GM12878 (cell line): Measurements from ENCODE around the gene OR1I1. TPM values are rescaled to one million over a fixed set of nuclear protein-coding genes. Genes with fewer than 3 reads are reported as not detected.

Source experiments
- ASH2L ChIP-seq: fragments of 300-600, 200-600 bp; sonication (generic); IDR thresholded peaks from 2 replicates; pipeline ENCODE4 v1.6.1; 2017; ENCODE audit warnings: low read depth, mild to moderate bottlenecking, borderline replicate concordance
- ATF2 ChIP-seq: IDR thresholded peaks from 2 replicates; pipeline ENCODE4 v1.6.1; 2012; ENCODE audit warnings: low read length, inconsistent platforms
- CHD2 ChIP-seq: IDR thresholded peaks from 2 replicates; pipeline ENCODE4 v1.6.1; 2011; ENCODE audit warnings: low read depth, low read length, improper control_type of control experiment, borderline replicate concordance
- CREM ChIP-seq: IDR thresholded peaks from 2 replicates; pipeline ENCODE4 v1.6.1; 2014; ENCODE audit warnings: antibody characterized with exemption, low read depth
- EED ChIP-seq: sonication (generic); IDR thresholded peaks from 2 replicates; pipeline ENCODE4 v1.6.1; 2016; ENCODE audit warnings: antibody characterized with exemption, low read depth
- FOXM1 ChIP-seq: IDR thresholded peaks from 2 replicates; pipeline ENCODE4 v1.6.1; 2012; ENCODE audit warnings: low read depth, mild to moderate bottlenecking, inconsistent platforms, low read length, moderate library complexity
- HDAC2 ChIP-seq: fragments of 200-600 bp; sonication (generic); IDR thresholded peaks from 2 replicates; pipeline ENCODE4 v1.6.1; 2017
- IKZF2 ChIP-seq, 2 experiments: fragments of 450-650 bp; IDR thresholded peaks; 2 replicates each; pipeline ENCODE4 v1.6.1; 2017; ENCODE audit warnings: mild to moderate bottlenecking in 2 of 2, moderate library complexity in 2 of 2
- JUND ChIP-seq: IDR thresholded peaks from 2 replicates; pipeline ENCODE4 v1.6.1; 2012; ENCODE audit warnings: low read depth, mild to moderate bottlenecking, low read length, improper control_type of control experiment, moderate library complexity
- NBN ChIP-seq: fragments of 450-650 bp; IDR thresholded peaks from 2 replicates; pipeline ENCODE4 v1.6.1; 2016
- NKRF ChIP-seq: fragments of 450-650 bp; conservative IDR thresholded peaks from 2 replicates; pipeline ENCODE4 v1.6.1; 2017; ENCODE audit warnings: mild to moderate bottlenecking, moderate library complexity
- NR2C1 ChIP-seq: fragments of 450-650 bp; IDR thresholded peaks from 2 replicates; pipeline ENCODE4 v1.6.1; 2017; ENCODE audit warnings: antibody characterized with exemption, mild to moderate bottlenecking, moderate library complexity
- PML ChIP-seq: IDR thresholded peaks from 2 replicates; pipeline ENCODE4 v1.6.1; 2012; ENCODE audit warnings: low read length, inconsistent platforms
- POLR2AphosphoS2 ChIP-seq: IDR thresholded peaks from 2 replicates; pipeline ENCODE4 v1.6.1; 2011; ENCODE audit warnings: low read depth, mild to moderate bottlenecking, low read length, improper control_type of control experiment, moderate library complexity
- POLR2AphosphoS5 ChIP-seq: IDR thresholded peaks from 2 replicates; pipeline ENCODE4 v1.6.1; 2011; ENCODE audit warnings: mild to moderate bottlenecking, low read length, inconsistent platforms
- RAD21 ChIP-seq: IDR thresholded peaks from 2 replicates; pipeline ENCODE4 v1.6.1; 2011; ENCODE audit warnings: mild to moderate bottlenecking, low read depth, low read length, moderate library complexity; ENCODE audit not compliant: insufficient read depth
- SREBF2 ChIP-seq: IDR thresholded peaks from 2 replicates; pipeline ENCODE4 v1.6.1; 2012; ENCODE audit warnings: mild to moderate bottlenecking, low read length
- YY1 ChIP-seq: IDR thresholded peaks from 2 replicates; pipeline ENCODE4 v1.6.1; 2011; ENCODE audit warnings: low read depth, mild to moderate bottlenecking, low read length
- ZNF24 ChIP-seq: fragments of 450-650 bp; IDR thresholded peaks from 2 replicates; pipeline ENCODE4 v1.6.1; 2017; ENCODE audit warnings: antibody characterized with exemption, mild to moderate bottlenecking
- ZNF274 ChIP-seq: IDR thresholded peaks from one replicate; pipeline ENCODE4 v1.8.0; 2011; ENCODE audit not compliant: insufficient read length, insufficient read depth
- polyA plus RNA-seq, 11 experiments: library from polyadenylated mRNA; depleted of rRNA in 4 of 11; unstranded in 6 of 11; stranded (reverse) in 5 of 11; fragments of >200 nt; fragmentation: Nextera tagmentation in 4 of 11; fragmentation: Illumina TruSeq in 1 of 11; extraction: Ambion mirVana in 4 of 11; extraction: Trizol in 1 of 11; gene quantifications; 1 replicate in 1 of 11; 2 replicates in 10 of 11; pipeline versions ENCODE4 v1.2.1 to v1.2.3, GENCODE V29; 2011 to 2016; ENCODE audit warnings: inconsistent platforms in 2 of 11, missing spikeins in 2 of 11, low read depth in 1 of 11
- total RNA-seq, 4 experiments: library from RNA; depleted of rRNA in 3 of 4; stranded (reverse); fragments of >200 nt in 3 of 4; fragmentation: Illumina TruSeq in 1 of 4; extraction: Trizol in 1 of 4; gene quantifications; 2 replicates each; pipeline versions ENCODE4 v1.2.1 to v1.2.3, GENCODE V29; 2013 to 2021
- TF ChIP-seq, protein P1 (sequence below): fragments of 450-650 bp; IDR thresholded peaks from 2 replicates; pipeline ENCODE4 v1.6.1; 2018; ENCODE audit warnings: mild to moderate bottlenecking, low read depth, moderate library complexity; ENCODE audit not compliant: partially characterized antibody
- TF ChIP-seq, protein P2 (sequence below): fragments of 450-650 bp; IDR thresholded peaks from 2 replicates; pipeline ENCODE4 v1.6.1; 2017; ENCODE audit warnings: mild to moderate bottlenecking, moderate library complexity

The OR1I1 gene
- total and polyA plus RNA-seq, 10 of the 15 experiments (the other 5 are each of a cell fraction or from before 2014, with no cell fraction given), result not detected

DNA sequence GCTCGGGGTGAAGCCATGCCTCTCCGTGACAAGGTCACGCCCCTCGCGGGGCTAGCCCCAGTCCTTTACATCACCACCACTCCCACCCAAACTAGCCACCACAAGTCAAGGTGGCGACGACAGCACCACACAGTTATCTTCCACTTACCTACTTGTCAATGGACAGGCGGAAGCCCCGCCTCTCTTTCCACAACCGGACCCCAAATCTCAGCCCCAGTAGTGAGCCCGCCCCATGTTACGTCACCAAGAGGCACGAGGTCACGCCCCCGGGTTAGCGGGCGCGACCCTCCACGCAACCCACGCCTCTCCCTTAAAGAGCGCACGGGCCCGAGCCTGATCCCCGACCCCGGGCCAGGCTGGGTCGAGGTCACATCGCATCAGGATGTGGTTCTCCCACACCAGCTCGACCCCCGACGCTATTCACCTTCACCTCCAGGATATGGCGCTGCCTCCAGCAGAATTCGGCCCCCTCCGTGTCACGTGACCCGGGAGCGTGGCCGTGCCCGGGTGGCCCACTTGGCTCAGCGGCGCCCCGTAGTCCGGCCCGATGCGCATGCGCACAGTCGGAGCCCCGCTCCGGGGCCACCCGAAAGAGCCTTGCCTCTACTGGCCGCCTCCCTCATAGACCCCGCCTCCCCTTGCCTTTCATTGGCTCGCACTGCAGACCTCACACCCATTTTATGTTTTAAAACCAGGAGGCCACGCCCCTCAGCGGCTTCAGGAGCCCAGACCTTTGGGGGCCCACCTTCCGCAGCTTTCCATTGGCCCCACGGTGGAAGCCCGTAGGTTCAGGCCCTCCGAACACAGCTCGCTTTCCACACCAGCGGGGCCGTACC lies 43.4 kb downstream of the OR1I1 start (continued):
- TF ChIP-seq, protein P1, sequence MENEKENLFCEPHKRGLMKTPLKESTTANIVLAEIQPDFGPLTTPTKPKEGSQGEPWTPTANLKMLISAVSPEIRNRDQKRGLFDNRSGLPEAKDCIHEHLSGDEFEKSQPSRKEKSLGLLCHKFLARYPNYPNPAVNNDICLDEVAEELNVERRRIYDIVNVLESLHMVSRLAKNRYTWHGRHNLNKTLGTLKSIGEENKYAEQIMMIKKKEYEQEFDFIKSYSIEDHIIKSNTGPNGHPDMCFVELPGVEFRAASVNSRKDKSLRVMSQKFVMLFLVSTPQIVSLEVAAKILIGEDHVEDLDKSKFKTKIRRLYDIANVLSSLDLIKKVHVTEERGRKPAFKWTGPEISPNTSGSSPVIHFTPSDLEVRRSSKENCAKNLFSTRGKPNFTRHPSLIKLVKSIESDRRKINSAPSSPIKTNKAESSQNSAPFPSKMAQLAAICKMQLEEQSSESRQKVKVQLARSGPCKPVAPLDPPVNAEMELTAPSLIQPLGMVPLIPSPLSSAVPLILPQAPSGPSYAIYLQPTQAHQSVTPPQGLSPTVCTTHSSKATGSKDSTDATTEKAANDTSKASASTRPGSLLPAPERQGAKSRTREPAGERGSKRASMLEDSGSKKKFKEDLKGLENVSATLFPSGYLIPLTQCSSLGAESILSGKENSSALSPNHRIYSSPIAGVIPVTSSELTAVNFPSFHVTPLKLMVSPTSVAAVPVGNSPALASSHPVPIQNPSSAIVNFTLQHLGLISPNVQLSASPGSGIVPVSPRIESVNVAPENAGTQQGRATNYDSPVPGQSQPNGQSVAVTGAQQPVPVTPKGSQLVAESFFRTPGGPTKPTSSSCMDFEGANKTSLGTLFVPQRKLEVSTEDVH, result no peak
- peak; percentile 86 for TF ChIP-seq POLR2AphosphoS5
- no peak for TF ChIP-seq ZNF274
- peak; percentile 98 for TF ChIP-seq NBN
- peak; percentile 76 for TF ChIP-seq CHD2
- TF ChIP-seq CREM, result peak; percentile 66
- peak; percentile 69; the same call in 1 of the 2 replicates for TF ChIP-seq NKRF
- TF ChIP-seq ATF2, result no peak
- TF ChIP-seq PML, result peak; percentile 50; the same call in 1 of the 2 replicates
- TF ChIP-seq HDAC2, result no peak
- TF ChIP-seq NR2C1, result peak; percentile 78
- TF ChIP-seq RAD21, result no peak
- TF ChIP-seq, protein P2, sequence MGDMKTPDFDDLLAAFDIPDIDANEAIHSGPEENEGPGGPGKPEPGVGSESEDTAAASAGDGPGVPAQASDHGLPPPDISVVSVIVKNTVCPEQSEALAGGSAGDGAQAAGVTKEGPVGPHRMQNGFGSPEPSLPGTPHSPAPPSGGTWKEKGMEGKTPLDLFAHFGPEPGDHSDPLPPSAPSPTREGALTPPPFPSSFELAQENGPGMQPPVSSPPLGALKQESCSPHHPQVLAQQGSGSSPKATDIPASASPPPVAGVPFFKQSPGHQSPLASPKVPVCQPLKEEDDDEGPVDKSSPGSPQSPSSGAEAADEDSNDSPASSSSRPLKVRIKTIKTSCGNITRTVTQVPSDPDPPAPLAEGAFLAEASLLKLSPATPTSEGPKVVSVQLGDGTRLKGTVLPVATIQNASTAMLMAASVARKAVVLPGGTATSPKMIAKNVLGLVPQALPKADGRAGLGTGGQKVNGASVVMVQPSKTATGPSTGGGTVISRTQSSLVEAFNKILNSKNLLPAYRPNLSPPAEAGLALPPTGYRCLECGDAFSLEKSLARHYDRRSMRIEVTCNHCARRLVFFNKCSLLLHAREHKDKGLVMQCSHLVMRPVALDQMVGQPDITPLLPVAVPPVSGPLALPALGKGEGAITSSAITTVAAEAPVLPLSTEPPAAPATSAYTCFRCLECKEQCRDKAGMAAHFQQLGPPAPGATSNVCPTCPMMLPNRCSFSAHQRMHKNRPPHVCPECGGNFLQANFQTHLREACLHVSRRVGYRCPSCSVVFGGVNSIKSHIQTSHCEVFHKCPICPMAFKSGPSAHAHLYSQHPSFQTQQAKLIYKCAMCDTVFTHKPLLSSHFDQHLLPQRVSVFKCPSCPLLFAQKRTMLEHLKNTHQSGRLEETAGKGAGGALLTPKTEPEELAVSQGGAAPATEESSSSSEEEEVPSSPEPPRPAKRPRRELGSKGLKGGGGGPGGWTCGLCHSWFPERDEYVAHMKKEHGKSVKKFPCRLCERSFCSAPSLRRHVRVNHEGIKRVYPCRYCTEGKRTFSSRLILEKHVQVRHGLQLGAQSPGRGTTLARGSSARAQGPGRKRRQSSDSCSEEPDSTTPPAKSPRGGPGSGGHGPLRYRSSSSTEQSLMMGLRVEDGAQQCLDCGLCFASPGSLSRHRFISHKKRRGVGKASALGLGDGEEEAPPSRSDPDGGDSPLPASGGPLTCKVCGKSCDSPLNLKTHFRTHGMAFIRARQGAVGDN, result peak; percentile 81
- no peak for TF ChIP-seq ASH2L
- peak; percentile 25 for TF ChIP-seq POLR2AphosphoS2
- peak; percentile 77 for TF ChIP-seq YY1
- no peak for TF ChIP-seq ZNF24
- no peak for TF ChIP-seq SREBF2
- TF ChIP-seq EED, result no peak
- no peak for TF ChIP-seq JUND
- TF ChIP-seq FOXM1, result no peak
- peak; percentile 33 to 50; a peak in 1 of 4 replicates for TF ChIP-seq IKZF2 (IDR thresholded peaks at IDR 0.05)
